ENCODE data around the gene ARL6IP4. TPM values are rescaled to one million over a fixed set of nuclear protein-coding genes. Genes with fewer than 3 reads are reported as not detected.

The ARL6IP4 gene
- total RNA-seq, 1 experiment from 2014 or later = 189 TPM

DNA sequence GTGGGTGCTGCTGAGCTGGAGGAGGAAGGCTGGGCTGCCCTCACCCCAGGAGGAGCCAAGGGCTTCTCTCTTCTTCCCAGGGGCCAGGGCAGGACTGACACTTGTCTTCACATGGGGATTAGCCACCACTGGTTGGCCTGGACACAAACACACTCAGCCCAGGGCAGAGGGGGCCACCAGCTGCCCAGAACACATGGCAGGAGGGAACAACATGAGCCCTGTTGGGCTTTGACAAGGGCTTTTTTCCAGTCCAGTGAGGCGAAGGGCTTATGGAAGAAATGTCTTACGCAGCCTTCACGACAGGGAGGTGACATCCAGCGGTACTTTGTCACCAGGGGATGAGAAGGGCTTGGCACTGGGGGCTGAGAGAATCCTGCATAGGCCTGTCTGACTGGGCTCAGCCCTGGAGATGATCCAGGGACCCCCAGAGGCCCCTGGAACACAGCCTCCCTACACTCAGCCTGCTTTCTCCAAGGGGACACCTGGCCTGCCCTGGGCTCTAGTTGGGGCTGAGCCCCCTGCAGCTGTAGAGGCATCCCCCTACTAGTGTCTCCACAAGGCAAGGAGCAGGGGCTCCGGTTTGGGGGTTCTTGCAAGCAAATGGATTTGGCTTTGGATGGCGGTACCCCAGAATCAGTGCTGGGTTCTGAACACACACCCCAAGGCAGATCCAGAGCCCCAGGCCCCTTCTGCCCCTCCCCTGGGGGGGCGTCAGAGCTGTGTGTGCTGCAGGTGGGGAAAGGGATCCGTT is 18.9 kb downstream of the ARL6IP4 start:
- TF ChIP-seq EZH2 (IDR thresholded peaks at IDR 0.05; ENCODE audit: borderline replicate concordance, low read depth, low read length, poor library complexity, severe bottlenecking) = no peak
- TF ChIP-seq, protein P1, sequence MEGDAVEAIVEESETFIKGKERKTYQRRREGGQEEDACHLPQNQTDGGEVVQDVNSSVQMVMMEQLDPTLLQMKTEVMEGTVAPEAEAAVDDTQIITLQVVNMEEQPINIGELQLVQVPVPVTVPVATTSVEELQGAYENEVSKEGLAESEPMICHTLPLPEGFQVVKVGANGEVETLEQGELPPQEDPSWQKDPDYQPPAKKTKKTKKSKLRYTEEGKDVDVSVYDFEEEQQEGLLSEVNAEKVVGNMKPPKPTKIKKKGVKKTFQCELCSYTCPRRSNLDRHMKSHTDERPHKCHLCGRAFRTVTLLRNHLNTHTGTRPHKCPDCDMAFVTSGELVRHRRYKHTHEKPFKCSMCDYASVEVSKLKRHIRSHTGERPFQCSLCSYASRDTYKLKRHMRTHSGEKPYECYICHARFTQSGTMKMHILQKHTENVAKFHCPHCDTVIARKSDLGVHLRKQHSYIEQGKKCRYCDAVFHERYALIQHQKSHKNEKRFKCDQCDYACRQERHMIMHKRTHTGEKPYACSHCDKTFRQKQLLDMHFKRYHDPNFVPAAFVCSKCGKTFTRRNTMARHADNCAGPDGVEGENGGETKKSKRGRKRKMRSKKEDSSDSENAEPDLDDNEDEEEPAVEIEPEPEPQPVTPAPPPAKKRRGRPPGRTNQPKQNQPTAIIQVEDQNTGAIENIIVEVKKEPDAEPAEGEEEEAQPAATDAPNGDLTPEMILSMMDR (conservative IDR thresholded peaks at IDR 0.05; ENCODE audit: low read depth, low read length) = no peak
- Histone ChIP-seq H3K4me3 (ENCODE audit: low read depth, low read length, poor library complexity, severe bottlenecking) (no peak overlapping the region), H3K27ac (ENCODE audit: low read depth, low read length, poor library complexity, severe bottlenecking) (no peak overlapping the region), H3K27me3 (replicated peaks; ENCODE audit: insufficient read depth, low read depth, low read length, poor library complexity) (no peaks in the 10 kb centered on the region), H3K36me3 (ENCODE audit: insufficient read depth, low read length, poor library complexity, severe bottlenecking) (no peaks in the 10 kb centered on the region), H3K9me3 (ENCODE audit: low read depth, low read length, poor library complexity, severe bottlenecking) (no peaks in the 10 kb centered on the region), H3K4me1 (ENCODE audit: insufficient read depth, low read length, poor library complexity, severe bottlenecking) (no peaks in the 10 kb centered on the region)
- ChIA-PET POLR2A (ENCODE audit: low non-redundant PET) (no interaction called here), CTCF (no interaction called here)
- intact Hi-C loops (cut with micrococcal nuclease; ENCODE audit: unreplicated experiment) = no loop called here
- BruUV-seq (replicated peaks) = no TSS peak
- DNase-seq (ENCODE audit: low spot score) = no peak

DNA sequence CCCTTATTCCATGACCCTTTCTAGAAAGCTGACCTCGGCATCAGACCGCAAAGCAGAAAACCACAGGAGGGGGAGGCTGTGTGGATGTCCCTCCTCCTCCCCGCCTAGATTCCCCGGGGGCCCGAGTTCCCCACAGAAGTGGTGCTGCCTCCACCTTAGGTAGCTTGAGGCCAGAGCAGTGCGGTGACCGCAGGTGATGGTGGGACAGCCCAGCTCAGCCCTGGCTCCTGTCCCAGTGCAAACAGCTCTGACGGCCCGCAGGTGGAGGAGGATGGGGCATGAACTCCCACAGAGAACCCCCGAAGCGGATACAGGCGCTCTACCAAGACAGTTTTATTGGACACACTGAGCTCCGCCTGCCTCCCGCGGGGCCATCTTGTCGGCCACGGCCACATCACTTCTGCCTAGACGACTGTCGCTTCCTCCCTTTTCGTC is 19.5 kb downstream of the ARL6IP4 start:
- POLR2A ChIA-PET (ENCODE audit: low non-redundant PET) = no interaction called here
- intact Hi-C loops (cut with micrococcal nuclease; ENCODE audit: unreplicated experiment) = no loop called here
- TF ChIP-seq EZH2 (IDR thresholded peaks at IDR 0.05; ENCODE audit: borderline replicate concordance, low read depth, low read length, poor library complexity, severe bottlenecking) = no peak
- TF ChIP-seq, protein P1 (conservative IDR thresholded peaks at IDR 0.05; ENCODE audit: low read depth, low read length) = no peak

DNA sequence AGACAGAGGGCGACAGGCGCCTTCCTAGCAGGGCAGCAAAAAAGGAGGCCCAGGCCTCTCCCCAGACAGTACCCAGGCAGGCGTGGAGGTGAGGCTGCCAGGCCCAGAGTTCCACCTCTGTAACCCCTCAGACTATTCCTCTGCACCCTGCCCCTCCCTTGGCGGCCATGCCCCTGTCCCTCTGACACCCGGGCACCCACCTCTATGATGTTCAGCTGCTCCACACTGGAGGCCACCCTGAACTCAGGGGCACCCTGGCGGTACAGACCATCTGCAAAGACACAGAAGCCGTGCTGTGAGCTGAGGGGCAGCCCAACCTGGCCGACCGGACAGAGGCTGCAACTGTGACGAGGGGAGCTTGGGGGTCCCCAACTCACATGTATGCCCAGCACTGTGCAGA is 20.1 kb downstream of the ARL6IP4 start:
- no peaks in the 10 kb centered on the region for H3K9me3 ChIP-seq (ENCODE audit: low read depth, low read length, poor library complexity, severe bottlenecking)
- intact Hi-C loops (cut with micrococcal nuclease; ENCODE audit: unreplicated experiment) = no loop called here
- H3K27ac ChIP-seq (ENCODE audit: low read depth, low read length, poor library complexity, severe bottlenecking) = no peak overlapping the region
- no TSS peak for BruUV-seq (replicated peaks)
- no peak for DNase-seq (ENCODE audit: low spot score)
- ChIA-PET CTCF (no interaction called here), POLR2A (ENCODE audit: low non-redundant PET) (no interaction called here)
- no peaks in the 10 kb centered on the region for H3K27me3 ChIP-seq (replicated peaks; ENCODE audit: insufficient read depth, low read depth, low read length, poor library complexity)
- H3K4me3 ChIP-seq (ENCODE audit: low read depth, low read length, poor library complexity, severe bottlenecking) = no peak overlapping the region
- no peaks in the 10 kb centered on the region for H3K4me1 ChIP-seq (ENCODE audit: insufficient read depth, low read length, poor library complexity, severe bottlenecking)
- TF ChIP-seq, protein P1 (conservative IDR thresholded peaks at IDR 0.05; ENCODE audit: low read depth, low read length) = no peak
- TF ChIP-seq EZH2 (IDR thresholded peaks at IDR 0.05; ENCODE audit: borderline replicate concordance, low read depth, low read length, poor library complexity, severe bottlenecking) = no peak
- H3K36me3 ChIP-seq (ENCODE audit: insufficient read depth, low read length, poor library complexity, severe bottlenecking) = no peaks in the 10 kb centered on the region

More for the DNA sequence above, 19.5 kb downstream of the ARL6IP4 start:
- H3K4me1 ChIP-seq (ENCODE audit: insufficient read depth, low read length, poor library complexity, severe bottlenecking) = no peaks in the 10 kb centered on the region
- DNase-seq (ENCODE audit: low spot score) = no peak
- H3K27ac ChIP-seq (ENCODE audit: low read depth, low read length, poor library complexity, severe bottlenecking) = no peak overlapping the region
- CTCF ChIA-PET = no interaction called here
- H3K4me3 ChIP-seq (ENCODE audit: low read depth, low read length, poor library complexity, severe bottlenecking) = no peak overlapping the region
- no TSS peak for BruUV-seq (replicated peaks)
- no peaks in the 10 kb centered on the region for H3K9me3 ChIP-seq (ENCODE audit: low read depth, low read length, poor library complexity, severe bottlenecking)
- H3K36me3 ChIP-seq (ENCODE audit: insufficient read depth, low read length, poor library complexity, severe bottlenecking) = no peaks in the 10 kb centered on the region
- H3K27me3 ChIP-seq (replicated peaks; ENCODE audit: insufficient read depth, low read depth, low read length, poor library complexity) = no peaks in the 10 kb centered on the region

Measured in A673 (cell line).